ENCODE results near the gene SEC16A.

Gene SEC16A, protein sequence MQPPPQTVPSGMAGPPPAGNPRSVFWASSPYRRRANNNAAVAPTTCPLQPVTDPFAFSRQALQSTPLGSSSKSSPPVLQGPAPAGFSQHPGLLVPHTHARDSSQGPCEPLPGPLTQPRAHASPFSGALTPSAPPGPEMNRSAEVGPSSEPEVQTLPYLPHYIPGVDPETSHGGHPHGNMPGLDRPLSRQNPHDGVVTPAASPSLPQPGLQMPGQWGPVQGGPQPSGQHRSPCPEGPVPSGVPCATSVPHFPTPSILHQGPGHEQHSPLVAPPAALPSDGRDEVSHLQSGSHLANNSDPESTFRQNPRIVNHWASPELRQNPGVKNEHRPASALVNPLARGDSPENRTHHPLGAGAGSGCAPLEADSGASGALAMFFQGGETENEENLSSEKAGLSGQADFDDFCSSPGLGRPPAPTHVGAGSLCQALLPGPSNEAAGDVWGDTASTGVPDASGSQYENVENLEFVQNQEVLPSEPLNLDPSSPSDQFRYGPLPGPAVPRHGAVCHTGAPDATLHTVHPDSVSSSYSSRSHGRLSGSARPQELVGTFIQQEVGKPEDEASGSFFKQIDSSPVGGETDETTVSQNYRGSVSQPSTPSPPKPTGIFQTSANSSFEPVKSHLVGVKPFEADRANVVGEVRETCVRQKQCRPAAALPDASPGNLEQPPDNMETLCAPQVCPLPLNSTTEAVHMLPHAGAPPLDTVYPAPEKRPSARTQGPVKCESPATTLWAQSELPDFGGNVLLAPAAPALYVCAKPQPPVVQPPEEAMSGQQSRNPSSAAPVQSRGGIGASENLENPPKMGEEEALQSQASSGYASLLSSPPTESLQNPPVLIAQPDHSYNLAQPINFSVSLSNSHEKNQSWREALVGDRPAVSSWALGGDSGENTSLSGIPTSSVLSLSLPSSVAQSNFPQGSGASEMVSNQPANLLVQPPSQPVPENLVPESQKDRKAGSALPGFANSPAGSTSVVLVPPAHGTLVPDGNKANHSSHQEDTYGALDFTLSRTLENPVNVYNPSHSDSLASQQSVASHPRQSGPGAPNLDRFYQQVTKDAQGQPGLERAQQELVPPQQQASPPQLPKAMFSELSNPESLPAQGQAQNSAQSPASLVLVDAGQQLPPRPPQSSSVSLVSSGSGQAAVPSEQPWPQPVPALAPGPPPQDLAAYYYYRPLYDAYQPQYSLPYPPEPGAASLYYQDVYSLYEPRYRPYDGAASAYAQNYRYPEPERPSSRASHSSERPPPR (N-terminal part only)

DNA sequence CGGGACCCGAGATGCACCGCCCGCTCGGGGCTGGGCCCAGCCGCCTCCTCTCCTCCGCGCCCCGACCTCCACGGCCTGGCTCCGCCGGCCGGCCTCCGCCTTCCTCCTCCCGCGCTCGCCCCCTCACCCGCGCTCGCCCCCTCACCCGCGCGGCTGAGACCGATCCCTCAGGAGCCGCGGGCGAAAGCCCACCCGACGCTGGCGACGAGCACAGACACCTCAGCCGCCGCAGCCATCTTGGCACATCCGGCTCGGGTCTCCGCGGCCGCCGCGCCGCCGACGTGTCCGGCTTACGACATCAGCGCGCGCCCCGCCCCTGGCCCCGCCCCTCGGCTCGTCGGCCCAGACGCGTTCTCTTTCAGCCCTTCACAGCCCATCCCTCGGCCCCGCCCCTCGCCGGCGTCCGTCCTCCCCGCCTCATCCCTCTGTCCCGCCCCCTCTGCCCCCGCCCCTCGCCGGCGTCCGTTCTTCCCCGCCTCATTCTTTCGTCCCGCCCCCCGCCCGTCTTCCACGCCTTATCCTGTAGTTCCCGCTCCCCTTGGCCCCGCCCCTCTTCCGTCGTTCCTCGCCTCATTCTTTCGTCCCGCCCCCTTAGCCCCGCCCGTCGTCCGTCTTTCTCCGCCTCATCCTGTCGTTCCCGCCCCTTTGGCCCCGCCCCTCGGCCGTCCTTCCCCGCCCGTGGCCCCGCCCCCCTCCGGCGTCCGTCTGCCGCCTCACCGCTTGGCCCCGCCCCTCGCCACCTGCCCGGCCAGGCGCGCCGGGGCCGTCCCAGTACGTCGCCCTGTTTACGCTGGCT lies at the start of gene SEC16A:
Gene SEC16A, minus strand, starts transcription at position 248 of the 796 bp plus-strand sequence. CDS start 5,425 bp downstream, outside the sequence.
- peak; percentile 100 for DNase-seq (ENCODE audit: low read depth, low spot score)

DNA sequence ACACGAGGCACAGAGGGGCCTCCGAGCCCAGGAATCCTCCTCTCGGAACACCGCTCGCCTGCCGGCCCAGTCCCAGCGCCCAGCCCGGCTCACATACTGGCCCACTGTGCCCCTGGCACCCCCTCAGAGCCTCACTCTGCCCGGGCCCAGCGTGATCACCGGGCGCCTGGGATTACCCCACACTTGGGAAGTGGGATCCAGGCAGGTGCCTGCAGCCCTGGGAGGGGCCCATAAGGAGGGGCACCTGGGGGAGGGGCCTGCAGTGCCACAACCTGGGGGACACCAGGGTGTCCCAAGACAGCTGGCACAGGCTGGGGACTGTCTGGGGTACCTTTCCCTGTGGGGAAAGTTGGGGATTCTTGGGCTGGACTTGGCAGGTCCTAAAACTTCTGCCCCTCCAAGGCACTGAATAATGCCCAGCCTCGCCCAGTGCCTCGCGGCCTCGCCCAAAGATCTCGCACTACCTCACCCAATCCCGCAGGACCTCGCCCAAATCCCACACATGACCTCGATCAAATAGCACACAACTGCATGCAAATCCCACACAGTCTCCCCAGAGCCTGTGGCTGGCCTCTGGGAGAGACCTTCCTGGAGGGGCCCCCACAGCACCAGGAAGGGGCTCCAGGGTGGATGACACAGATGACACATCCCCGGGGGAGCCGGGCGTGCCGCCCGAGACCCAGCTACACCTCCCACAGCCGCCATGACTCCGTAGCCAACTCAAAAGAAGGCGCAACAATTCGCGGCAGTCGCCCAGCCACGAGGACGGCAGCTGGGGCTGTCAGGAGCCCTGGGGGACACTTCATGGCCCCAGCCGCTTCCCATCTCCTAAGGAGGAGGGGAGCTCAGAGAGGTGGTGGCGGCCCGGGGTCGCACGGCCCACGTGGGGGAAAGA lies 49.3 kb upstream of the SEC16A start:
- DNase-seq (ENCODE audit: low read depth, low spot score), result no peak

DNA sequence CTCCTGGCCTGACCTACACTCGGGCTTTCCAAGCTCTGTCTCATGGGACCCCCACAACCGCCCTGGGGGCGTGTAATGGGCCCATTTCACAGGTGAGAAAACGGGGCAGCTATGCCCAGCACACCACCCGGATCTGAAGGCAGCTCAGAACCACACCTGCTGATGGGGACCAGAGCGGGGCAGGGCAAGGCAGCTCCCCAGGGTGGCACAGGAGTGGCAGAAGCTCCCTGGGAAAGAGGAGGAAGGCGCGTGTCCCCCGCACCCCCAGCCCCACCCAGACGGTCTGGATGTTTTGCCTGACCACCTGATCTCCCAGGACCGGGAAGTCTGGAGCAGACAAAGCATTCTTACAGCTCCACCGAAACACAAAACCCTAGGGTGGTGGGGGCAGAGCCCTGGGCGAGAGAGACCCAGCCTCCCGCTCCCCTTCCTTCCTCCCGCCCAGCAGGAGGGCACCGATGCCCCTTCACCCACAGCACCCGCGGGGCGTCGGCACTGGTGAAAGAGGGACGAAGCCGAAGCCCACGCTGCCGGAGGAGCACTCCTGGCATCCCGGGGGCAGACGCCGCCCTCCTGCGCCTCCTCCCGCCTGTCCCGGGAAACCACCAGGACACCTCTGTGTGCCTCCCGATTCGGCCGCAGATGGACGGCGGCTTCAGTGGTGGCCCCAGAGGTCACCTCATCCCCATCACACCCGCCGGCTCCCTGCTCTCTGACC lies 48.5 kb upstream of the SEC16A start:
- no peak for DNase-seq (ENCODE audit: low read depth, low spot score)

DNA sequence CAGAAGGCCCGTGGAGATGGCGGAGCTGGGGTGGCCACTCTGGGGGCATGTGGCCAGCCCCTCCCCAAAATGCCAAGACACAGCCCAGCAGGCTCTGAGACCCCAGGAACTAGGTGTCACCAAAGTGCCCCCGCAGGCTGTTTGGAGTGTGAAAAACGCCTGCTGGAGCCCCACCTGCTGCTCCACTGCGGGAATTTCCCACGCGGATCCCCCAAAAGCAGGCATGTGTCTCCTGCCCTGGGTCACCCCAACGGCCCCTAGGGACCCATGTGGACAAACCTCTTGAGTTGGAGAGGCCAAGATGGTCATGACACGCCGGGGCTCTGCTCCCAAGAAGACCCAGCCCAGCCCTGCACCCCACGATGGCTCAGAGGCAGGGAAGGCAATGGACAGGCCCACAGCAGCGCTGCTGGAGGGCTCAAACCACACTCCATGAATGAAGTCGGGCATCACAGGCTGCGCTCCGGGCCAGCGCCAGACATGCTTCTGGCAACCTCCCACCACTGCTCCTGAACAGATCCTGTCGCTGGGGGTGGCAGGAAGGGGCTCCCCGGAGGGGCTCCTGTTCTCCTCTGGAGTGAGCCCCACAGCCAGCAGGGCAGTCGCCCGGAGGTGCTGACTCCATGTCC lies 47.7 kb upstream of the SEC16A start:
- DNase-seq (ENCODE audit: low read depth, low spot score), result peak; percentile 69

DNA sequence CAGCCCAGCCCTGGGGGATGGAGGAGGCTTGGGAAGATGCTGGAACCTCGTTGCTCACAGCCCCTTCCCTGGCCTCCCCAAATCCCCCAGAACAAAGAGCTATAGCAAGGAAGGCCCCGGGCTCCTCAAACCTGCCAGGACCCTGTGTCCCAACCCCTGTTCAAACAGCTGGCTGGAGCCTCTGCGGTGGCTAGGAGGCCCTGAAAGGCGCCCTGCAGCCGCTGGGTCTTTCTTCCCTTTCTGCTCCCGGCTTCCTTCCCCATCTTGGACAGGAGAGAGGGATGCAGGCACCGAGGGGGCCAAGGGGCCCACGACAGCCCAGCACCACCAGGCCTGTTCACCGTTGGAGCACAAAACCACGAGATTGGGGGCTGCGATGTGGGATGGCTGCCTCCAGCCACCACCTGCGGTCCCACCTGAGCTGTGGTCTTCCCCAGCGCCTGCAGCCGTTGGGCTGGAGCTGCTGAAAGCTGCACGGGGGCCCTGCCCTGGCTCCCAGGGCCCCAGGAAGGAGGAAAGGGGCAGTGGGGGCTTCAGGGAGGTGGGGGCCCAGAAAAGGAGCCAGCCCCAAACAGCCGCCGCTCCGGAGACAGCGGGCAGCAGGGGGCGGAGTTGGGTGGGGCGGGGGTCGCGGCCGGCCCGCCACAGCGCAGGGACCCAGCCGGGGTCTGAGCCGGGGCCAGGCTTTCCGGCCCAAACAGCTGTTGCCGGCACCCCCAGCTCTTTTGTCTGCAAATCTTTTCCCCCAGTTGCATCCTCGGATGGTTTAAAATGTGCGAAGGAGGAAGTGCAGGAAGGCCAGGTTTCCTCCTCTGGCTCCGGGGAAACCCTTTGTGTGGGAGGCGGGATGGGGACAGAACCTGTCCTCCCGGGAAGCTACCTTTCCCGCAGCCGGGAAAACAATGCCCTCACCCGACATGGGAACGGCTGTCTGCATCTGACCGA lies 46.9 kb upstream of the SEC16A start:
- no peak for DNase-seq (ENCODE audit: low read depth, low spot score)

DNA sequence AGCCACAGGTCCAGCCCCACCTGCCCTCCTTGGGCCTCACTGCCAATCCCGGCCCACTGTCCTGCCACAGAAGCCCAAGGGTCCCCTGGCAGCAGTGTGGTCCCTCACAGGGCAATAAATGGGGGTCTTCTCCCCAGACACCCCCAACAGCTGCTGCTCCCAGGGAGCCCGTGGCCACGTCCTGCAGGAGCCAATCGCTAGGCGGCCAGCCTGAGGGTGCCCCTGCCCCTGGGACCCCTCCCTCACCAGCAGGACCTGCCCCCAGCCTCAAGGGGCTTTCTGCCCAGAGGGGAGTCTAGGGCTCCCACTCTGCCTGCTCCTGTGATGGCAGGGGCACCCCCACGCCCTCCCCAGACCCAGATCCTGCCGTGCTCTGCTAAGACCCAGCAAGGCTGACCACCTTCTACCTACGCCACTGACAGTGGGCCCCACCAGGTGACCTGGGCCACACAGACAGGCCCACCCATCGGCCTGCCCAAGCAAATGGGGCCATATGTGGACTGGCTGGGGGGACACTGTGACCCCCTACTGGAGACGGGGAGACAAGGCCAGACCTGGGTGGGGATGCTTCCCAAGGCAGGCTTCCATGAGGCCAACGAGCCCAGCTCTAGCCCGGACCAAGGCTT lies 46.0 kb upstream of the SEC16A start:
- no peak for DNase-seq (ENCODE audit: low read depth, low spot score)

DNA sequence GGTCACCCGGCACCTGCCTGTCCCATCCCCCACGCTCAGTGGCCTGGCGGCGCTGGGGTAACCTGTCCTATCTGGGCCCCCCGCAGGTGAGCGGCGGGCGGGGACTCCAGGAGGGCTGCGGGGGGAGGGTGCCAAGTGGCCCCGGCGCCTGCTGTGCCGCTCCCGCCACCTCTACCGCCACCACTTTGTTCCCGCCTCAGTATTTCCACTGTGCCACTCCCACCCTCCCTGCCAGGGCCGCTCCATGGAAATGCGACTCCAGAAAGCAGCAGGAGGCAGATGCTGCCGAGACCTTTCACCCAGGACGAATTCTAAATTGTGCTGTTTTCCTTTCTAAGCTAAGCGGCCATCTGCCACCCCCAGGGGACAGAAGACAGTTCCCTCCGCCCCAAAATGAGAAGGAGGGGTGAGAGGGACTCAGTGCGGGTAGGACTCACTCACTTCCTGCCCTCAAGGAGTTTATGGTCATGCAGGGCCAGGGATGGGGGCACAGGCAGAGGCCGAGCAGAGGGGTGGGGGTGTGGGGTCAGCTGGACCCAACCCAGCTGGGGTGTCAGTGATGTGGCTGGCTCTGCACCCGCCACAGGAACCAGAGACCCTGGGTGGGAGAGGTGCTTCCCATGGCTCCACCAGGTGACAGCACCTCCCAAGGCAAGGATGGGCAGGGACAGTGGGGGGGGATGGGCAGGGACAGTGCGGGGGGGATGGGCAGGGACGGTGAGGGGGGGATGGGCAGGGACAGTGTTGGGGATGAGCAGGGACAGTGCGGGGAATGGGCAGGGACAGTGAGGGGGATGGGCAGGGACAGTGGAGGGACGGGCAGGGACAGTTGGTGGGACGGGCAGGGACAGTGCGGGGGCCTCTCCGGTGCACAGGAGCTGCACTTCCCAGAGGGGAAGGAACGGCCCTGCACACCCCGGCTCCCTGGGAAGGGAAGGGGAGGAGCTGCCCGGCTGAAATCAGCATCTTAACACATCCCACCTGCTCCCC lies 45.2 kb upstream of the SEC16A start:
- DNase-seq (ENCODE audit: low read depth, low spot score), result no peak

DNA sequence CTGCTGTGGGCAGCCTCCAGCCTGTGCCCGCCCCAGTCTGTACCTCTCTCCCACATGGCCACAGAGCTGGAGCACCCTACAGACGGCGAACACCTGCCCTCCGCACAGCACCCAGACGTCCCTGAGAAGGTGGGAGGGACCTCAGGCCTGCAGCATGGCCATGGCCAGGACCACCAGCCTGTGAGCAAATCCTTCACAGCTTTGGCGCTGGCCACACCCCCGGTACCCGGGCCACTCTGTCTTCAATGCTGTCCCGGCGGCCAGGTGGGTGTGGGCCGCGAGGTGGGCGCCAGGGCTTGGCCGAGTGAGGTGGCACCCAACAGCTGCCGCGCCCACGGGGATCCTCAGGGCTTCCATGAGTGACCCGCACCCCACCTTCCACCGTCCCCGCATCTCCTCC lies 44.3 kb upstream of the SEC16A start:
- no peak for DNase-seq (ENCODE audit: low read depth, low spot score)

DNA sequence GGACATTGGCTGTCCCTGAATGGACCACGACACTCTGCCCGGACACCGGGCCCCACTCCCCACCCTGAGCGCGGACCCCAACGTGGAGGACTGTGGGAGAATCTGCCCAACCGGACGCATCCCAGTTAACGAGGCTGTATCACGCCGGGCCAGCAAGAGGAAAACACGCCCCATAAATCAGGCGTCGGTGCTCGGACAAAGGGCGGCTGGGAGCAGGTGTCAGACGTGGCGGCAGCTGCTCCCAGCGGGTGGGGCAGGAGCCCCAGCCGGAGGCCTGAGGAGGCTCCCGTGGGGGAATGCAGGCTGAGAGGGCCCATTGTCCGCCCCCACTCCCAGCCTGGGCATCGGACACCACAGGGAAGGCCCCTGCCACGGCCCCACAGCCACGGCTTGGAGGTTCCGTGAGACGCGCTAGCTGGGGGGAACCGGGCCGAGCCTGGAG lies 43.8 kb upstream of the SEC16A start:
- DNase-seq (ENCODE audit: low read depth, low spot score), result no peak

DNA sequence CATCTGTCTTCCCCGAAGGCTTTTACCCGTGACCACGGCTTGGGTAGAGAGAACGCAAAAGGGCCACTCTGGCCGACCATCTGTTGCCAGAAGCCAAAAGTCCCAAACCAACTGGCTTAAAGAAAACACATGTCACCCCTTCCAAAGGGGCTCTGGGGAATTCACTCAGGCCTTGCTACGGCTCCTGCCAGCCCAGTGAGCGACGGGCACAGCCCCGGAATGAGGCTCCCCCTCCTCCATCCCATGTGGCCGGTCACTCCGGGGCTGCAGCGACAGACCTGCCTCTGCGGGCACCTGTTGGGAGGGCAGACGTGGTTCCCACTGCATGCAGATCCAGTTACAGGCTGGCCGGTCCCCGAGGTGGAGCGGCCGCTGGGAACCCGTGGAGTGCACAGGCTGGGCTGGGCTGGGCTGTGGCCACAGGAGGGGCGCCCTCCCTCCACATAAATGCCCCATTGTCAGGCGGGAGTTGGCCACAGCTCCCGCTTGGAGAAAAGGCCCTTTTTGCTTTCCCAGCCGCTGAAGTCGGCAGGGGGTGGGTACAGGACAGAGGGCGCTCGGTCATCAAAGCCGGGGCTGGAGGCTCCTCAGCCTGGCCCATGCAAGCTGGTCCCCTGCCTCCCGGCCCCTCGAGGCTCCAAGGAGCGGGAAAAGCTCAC lies 43.1 kb upstream of the SEC16A start:
- peak; percentile 82 for DNase-seq (ENCODE audit: low read depth, low spot score)

DNA sequence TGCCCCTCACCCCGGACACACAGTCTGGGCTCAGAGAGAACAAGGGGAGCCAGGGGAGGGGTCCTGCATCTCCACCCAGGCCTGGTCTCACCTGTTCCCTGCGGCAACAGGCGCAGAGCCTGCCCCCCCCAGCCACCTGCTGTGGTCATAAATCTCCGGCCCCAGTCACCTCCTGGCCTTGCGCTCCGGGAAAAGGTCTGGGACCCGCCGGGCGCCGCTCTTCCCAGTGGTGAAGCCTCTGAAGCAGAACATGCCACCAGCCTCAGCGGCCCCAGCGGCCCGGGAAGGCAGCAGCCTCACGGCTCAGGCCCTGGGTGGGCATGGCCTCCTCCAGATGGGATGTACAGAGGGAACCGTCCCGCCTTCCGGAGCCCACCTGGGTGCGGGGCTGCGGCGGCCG lies 42.4 kb upstream of the SEC16A start:
- no peak for DNase-seq (ENCODE audit: low read depth, low spot score)

DNA sequence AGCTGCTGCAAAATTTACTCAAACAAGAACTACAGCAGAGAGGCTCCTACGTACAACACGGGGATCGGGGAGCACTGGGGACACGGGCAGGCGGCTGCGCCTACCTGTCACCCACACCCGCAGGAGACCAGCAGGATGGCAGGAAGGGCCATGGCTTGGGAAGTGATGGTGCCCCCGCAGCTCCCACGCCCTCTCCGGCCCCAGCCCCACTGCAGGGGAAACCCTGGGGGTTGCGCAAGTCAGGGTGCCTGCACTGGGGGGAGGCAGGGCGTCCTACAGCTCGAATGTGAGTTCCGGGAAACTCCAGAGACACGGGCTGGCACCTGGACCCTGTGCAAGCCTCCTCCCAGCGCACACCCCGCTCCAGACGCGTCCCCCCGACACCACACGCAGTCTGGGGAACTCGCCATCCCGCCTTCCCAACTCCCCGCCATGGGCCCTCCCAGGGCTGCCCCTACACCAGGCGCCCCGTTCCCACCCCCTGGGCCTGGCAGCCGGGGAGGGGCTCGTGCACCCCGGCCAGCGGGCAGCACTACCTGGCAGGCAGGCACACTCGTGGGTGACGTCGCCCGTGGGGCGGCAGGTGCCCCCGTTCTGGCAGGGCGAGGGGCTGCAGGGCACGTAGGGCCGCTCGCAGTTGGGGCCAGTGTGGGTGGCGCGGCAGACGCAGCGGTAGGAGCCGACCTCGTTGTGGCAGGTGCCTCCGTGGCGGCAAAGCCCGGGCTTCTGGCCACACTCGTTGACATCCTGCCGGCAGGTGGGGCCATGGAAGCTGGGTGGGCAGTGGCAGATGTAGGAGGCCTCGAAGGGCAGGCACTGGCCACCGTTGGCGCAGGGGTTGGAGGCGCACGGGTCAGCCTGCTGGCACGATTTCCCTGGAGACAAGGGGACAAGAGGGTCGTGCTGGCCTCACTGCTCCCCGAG lies 39.7 kb upstream of the SEC16A start:
- DNase-seq (ENCODE audit: low read depth, low spot score), result no peak

DNA sequence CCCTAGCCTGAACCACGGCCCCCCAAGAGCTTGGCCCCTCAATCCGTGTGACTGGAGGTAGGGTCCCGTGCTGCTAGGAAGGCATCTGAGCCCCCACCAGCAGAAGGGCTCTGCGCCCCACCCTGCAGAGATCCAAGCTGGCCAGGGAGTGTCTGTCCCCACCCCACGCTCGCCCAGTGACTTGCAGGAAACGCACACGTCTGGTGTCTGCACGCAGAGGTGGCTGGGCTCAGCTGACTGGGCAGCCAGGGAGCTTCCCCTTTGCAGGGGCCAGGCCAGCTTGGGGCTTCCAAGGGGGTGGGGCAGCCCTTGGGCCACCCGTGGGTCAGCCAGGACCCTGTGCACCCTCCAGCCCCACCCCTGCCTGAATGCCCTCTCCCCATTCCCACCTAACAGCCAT lies 38.7 kb upstream of the SEC16A start:
- no peak for DNase-seq (ENCODE audit: low read depth, low spot score)

DNA sequence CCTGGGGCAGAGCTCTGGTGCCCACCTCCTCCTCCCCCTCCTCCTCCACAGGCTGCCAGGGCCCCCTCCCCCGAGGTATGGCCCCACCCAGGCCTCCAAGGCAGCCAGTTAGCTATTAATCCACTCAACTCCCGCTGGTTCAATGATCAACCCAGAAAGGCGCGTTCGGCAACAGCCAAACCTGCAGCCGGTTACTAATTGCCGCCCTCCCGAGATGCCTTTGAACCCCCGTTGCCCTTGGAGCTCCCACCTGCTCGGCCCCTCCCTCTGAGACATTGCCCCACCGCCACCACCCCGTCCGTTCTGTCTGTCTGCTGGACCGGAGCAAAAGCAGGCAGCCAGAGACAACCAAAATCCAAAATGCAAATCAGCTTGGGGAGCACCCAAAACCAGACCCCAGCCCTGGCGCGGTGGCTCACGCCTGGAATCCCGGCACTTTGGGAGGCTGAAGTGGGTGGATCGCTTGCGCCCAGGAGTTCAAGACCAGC lies 37.3 kb upstream of the SEC16A start:
- no peak for DNase-seq (ENCODE audit: low read depth, low spot score)
